ENCODE results near the gene PDXP.
A peak's percentile ranks its signal among the peaks of the same experiment; 100 is the strongest.

Gene PDXP

DNA sequence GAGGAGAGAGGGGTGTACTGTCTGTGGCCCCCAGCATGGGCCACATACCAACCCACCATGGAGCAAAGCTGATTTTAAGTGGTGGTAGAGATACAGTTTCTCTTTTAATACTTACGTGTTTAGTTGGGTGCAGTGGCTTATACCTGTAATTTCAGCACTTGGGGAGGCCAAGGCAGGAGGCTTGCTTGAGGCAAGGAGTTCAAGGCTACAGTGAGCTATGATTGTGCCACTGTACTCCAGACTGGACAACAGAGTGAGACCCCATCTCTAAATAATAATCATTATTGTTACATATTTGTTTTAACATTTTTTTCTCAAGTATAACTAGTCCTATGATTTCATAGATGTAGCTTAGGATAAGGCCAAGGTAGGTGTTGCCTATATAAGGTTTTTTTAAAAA, 41.1 kb upstream of the PDXP start:
- DNase-seq (ENCODE audit: extremely low read depth, low read depth) = no peak
- H3K4me3 ChIP-seq (replicated peaks; ENCODE audit: low read depth, low read length) = no peak overlapping the region
- TF ChIP-seq, protein P1, sequence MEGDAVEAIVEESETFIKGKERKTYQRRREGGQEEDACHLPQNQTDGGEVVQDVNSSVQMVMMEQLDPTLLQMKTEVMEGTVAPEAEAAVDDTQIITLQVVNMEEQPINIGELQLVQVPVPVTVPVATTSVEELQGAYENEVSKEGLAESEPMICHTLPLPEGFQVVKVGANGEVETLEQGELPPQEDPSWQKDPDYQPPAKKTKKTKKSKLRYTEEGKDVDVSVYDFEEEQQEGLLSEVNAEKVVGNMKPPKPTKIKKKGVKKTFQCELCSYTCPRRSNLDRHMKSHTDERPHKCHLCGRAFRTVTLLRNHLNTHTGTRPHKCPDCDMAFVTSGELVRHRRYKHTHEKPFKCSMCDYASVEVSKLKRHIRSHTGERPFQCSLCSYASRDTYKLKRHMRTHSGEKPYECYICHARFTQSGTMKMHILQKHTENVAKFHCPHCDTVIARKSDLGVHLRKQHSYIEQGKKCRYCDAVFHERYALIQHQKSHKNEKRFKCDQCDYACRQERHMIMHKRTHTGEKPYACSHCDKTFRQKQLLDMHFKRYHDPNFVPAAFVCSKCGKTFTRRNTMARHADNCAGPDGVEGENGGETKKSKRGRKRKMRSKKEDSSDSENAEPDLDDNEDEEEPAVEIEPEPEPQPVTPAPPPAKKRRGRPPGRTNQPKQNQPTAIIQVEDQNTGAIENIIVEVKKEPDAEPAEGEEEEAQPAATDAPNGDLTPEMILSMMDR (IDR thresholded peaks at IDR 0.05; ENCODE audit: low read depth, low read length, missing control alignments) = no peak

DNA sequence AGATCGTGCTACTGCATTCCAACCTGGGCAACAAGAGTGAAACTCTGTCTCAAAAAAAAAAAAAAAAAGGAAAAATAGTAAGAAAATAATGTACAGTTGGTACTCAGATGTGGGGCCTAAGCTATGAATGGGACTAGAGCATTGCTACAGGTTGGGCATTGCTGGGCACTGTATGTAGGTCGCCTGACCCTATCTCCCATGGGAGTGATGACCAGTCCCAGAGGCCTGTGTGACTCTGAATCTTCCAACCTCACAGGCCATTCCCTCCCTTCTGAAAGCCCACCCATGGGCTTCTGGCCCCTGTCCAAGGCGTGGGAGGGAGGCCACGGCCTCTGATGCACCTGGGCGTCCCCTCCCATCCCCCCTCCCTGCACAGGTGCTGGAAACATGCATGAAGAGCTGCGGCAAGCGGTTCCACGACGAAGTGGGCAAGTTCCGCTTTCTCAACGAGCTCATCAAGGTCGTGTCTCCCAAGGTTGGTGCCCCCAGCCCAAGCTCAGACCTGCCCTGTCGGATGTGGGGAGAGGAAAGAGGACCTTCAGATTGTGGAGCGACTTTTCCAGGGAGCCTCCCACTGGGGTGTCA, 40.4 kb upstream of the PDXP start:
- DNase-seq (ENCODE audit: extremely low read depth, low read depth) = no peak
- TF ChIP-seq, protein P1 (IDR thresholded peaks at IDR 0.05; ENCODE audit: low read depth, low read length, missing control alignments) = no peak
- H3K4me3 ChIP-seq (replicated peaks; ENCODE audit: low read depth, low read length) = no peak overlapping the region

DNA sequence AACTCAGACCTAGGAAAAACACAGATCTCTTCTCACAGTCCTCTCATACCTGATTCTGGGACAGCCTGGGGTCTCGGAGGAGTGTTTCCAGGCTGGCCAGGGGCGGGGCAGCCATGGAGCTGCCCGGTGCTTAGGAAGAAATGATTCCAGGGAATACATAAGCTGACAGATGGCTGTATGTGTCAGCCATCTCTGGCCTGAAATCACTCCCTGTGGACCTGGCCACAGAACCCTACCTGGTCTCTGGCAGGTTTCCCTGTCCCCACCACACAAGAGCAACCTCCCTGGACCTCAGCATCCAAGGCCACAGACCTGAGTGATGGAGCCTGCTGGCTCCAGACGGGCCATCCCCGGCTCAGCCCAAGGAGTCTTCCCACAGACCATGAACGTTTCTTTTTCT, 39.8 kb upstream of the PDXP start:
- no peak overlapping the region for H3K4me3 ChIP-seq (replicated peaks; ENCODE audit: low read depth, low read length)
- TF ChIP-seq, protein P1 (IDR thresholded peaks at IDR 0.05; ENCODE audit: low read depth, low read length, missing control alignments) = no peak
- DNase-seq (ENCODE audit: extremely low read depth, low read depth) = no peak

DNA sequence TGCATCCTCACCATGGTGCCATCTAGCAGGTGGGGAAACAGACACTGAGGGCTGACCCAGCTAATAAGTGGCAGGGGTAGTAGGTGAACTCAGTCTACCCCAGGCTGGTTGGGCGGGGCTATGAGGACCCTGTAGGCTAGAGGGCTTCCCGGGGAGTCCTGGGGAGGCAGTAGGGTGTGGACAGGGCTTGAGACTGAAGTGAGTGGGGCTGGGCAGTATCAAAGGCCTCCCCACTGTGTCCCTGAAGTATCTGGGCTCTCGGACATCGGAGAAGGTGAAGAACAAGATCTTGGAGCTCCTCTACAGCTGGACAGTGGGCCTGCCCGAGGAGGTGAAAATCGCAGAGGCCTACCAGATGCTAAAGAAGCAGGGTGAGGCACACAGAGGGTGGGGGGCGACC, 38.5 kb upstream of the PDXP start:
- no peak for DNase-seq (ENCODE audit: extremely low read depth, low read depth)
- no peak overlapping the region for H3K4me3 ChIP-seq (replicated peaks; ENCODE audit: low read depth, low read length)
- TF ChIP-seq, protein P1 (IDR thresholded peaks at IDR 0.05; ENCODE audit: low read depth, low read length, missing control alignments) = no peak

DNA sequence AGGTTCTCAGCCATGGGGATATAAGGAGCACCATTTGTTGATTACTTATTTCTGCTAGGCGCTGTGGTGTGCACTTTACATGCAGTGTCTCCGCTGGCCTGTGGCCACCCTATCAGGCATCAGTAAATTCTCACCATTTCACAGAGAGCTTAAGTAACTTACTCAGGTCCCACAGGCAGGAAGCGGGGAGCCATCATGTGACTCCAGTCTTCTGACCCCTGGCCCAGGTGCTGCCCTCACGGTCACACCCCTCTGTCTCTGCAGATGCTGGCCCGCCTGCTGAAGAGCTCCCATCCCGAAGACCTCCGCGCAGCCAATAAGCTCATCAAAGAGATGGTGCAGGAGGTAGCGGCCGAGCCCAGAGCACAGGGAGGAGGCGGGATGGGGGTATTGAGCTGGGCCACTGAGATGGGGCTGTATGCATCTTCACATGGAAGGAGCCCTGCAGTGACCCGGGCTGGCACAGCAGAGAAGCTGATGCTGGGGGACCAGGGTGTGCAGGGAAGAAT, 37.1 kb upstream of the PDXP start:
- no peak overlapping the region for H3K4me3 ChIP-seq (replicated peaks; ENCODE audit: low read depth, low read length)
- DNase-seq (ENCODE audit: extremely low read depth, low read depth) = no peak
- TF ChIP-seq, protein P1 (IDR thresholded peaks at IDR 0.05; ENCODE audit: low read depth, low read length, missing control alignments) = no peak

DNA sequence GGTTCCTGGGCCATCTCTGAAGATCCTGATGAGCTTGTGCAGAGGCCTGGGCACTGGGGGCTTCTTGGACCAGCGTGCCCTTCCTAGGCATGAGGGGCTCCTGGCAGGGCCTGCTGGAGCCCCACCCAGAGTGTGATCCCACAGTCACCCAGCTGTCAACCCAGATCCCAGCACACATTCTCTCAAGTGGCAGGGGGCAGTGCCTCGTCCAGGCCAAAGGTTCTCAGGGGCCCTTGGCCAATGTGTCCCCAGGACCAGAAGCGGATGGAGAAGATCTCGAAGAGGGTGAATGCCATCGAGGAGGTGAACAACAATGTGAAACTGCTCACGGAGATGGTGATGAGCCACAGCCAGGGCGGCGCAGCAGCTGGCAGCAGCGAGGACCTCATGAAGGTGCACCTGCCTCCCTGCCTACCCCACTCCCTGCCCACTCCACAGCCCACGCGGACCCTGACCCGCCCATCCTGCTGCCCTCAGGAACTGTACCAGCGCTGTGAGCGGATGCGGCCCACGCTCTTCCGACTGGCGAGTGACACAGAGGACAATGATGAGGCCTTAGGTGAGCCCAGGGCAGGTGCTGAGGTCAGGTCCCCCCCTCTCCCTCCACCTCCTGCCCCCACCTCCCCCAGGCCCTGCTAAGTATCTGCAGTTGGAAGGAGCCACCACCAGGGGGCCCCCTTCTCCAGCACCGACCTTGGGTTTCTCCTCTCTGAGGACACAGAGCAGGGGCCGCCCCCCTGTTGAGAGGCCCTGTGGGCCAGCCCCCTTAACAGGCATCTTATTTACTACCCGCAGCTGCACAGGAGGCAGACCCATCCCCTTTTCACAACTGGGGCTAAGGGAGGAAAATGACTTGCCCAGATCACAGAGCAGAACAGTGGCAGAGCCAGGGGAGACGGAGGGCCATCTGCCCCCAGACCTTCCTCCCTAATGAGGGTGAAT, 35.2 kb upstream of the PDXP start:
- H3K4me3 ChIP-seq (replicated peaks; ENCODE audit: low read depth, low read length) = no peak overlapping the region
- TF ChIP-seq, protein P1 (IDR thresholded peaks at IDR 0.05; ENCODE audit: low read depth, low read length, missing control alignments) = peak; percentile 82
- no peak for DNase-seq (ENCODE audit: extremely low read depth, low read depth)

Measured in HFF-Myc (cell line).